ENCODE measurements around the gene BBS9. TPM values are rescaled to one million over a fixed set of nuclear protein-coding genes. Genes with fewer than 3 reads are reported as not detected.

The BBS9 gene
- total RNA-seq, 2 donors from 2014 or later, result 23.0 to 28.6 TPM

- DNase-seq (ENCODE audit: low spot score) (no peak), ATAC-seq (ENCODE audit: insufficient number of reproducible peaks, low FRiP score, low read depth) (no peak)
- Histone ChIP-seq H3K4me1 (ENCODE audit: control insufficient read depth in 1 of 2, low read depth in 2 of 2) (no peaks in the 10 kb centered on the region), H3K4me3 (no peak overlapping the region), H3K27me3 (replicated peaks; ENCODE audit: insufficient read depth) (no peaks in the 10 kb centered on the region), H3K36me3 (no peaks in the 10 kb centered on the region), H3K9me3 (no peaks in the 10 kb centered on the region), H3K27ac (no peak overlapping the region)
- TF ChIP-seq CTCF (IDR thresholded peaks at IDR 0.05), result no peak
Measured at GRCh38 chr7:33578881-33579672, 449.7 kb downstream of the BBS9 start.

- Histone ChIP-seq H3K4me3 (no peak overlapping the region), H3K27ac (no peak overlapping the region), H3K36me3 (no peaks in the 10 kb centered on the region), H3K27me3 (replicated peaks; ENCODE audit: insufficient read depth) (no peaks in the 10 kb centered on the region), H3K4me1 (ENCODE audit: control insufficient read depth in 1 of 2, low read depth in 2 of 2) (no peaks in the 10 kb centered on the region), H3K9me3 (no peaks in the 10 kb centered on the region)
- no peak for DNase-seq (ENCODE audit: low spot score)
- no peak for ATAC-seq (ENCODE audit: insufficient number of reproducible peaks, low FRiP score, low read depth)
- TF ChIP-seq CTCF (IDR thresholded peaks at IDR 0.05), result no peak
Measured at GRCh38 chr7:33579673-33579960, 450.3 kb downstream of the BBS9 start.

GRCh38 chr7:33581236-33581635, 451.9 kb downstream of the BBS9 start:
- DNase-seq (ENCODE audit: low spot score) (no peak), ATAC-seq (ENCODE audit: insufficient number of reproducible peaks, low FRiP score, low read depth) (no peak)
- Histone ChIP-seq H3K27ac (no peak overlapping the region), H3K36me3 (no peaks in the 10 kb centered on the region), H3K4me3 (no peak overlapping the region), H3K4me1 (ENCODE audit: control insufficient read depth in 1 of 2, low read depth in 2 of 2) (no peaks in the 10 kb centered on the region), H3K9me3 (no peaks in the 10 kb centered on the region), H3K27me3 (replicated peaks; ENCODE audit: insufficient read depth) (no peaks in the 10 kb centered on the region)
- no peak for TF ChIP-seq CTCF (IDR thresholded peaks at IDR 0.05)

- Histone ChIP-seq H3K4me1 (ENCODE audit: control insufficient read depth in 1 of 2, low read depth in 2 of 2) (no peaks in the 10 kb centered on the region), H3K4me3 (no peak overlapping the region), H3K27ac (no peak overlapping the region), H3K27me3 (replicated peaks; ENCODE audit: insufficient read depth) (no peaks in the 10 kb centered on the region), H3K36me3 (no peaks in the 10 kb centered on the region), H3K9me3 (no peaks in the 10 kb centered on the region)
- no peak for TF ChIP-seq CTCF (IDR thresholded peaks at IDR 0.05)
- no peak for ATAC-seq (ENCODE audit: insufficient number of reproducible peaks, low FRiP score, low read depth)
- DNase-seq (ENCODE audit: low spot score), result no peak
Measured at GRCh38 chr7:33582104-33582503, 452.7 kb downstream of the BBS9 start.

GRCh38 chr7:33582533-33582932, 453.2 kb downstream of the BBS9 start:
- Histone ChIP-seq H3K36me3 (no peaks in the 10 kb centered on the region), H3K4me3 (no peak overlapping the region), H3K27ac (no peak overlapping the region), H3K27me3 (replicated peaks; ENCODE audit: insufficient read depth) (no peaks in the 10 kb centered on the region), H3K4me1 (ENCODE audit: control insufficient read depth in 1 of 2, low read depth in 2 of 2) (no peaks in the 10 kb centered on the region), H3K9me3 (no peaks in the 10 kb centered on the region)
- DNase-seq (ENCODE audit: low spot score) (no peak), ATAC-seq (ENCODE audit: insufficient number of reproducible peaks, low FRiP score, low read depth) (no peak)
- TF ChIP-seq CTCF (IDR thresholded peaks at IDR 0.05), result no peak

Measured in thoracic aorta (tissue), 2 donors.